Endothelial cell of umbilical vein (primary cell): ENCODE measurements around the gene STUM. TPM values are rescaled to one million over a fixed set of nuclear protein-coding genes. Genes with fewer than 3 reads are reported as not detected.

Experiments used
- BruUV-seq: library from RNA; stranded (reverse); fragments of 400-500 nt; replicated peaks from 2 replicates; lab custom pipeline; 2021; lab: Mats Ljungman, UMichigan
- CTCF ChIA-PET: fragments of 300-600, 350-600 bp; sonication (Branson Sonifier 250); formaldehyde crosslinking; loops from one replicate; lab custom pipeline; 2021; ENCODE audit warnings: antibody characterized with exemption, inconsistent platforms; lab: Charles Lee
- POLR2A ChIA-PET: fragments of 300-600, 350-600 bp; sonication (Branson Sonifier 250); formaldehyde crosslinking; loops from one replicate; lab custom pipeline; 2021; ENCODE audit warnings: antibody characterized with exemption, inconsistent platforms; lab: Charles Lee
- DNase-seq: peaks from one replicate; pipeline ENCODE4 v3.0.0-alpha.2; 2011; ENCODE audit warnings: low read depth, low spot score
- FAIRE-seq: peaks from 2 replicates; lab custom pipeline; 2011; peaks lifted over from hg19 to GRCh38; lab: Jason Lieb, UNC
- H2AFZ ChIP-seq: 2 replicates; pipeline ENCODE4 v1.6.0; 2012; ENCODE audit warnings: low read depth, low read length, control low read depth, inconsistent platforms
- H3K27ac ChIP-seq: 2 replicates; pipeline ENCODE4 v1.5.1; 2011; ENCODE audit warnings: low read depth, mild to moderate bottlenecking, control low read depth, low read length, moderate library complexity; ENCODE audit not compliant: insufficient read depth
- H3K27me3 ChIP-seq, 2 experiments: 2 replicates each; pipeline versions ENCODE4 v1.6.0 to v1.6.1; 2011; ENCODE audit warnings: low read length in 2 of 2, mixed read lengths in 1 of 2; ENCODE audit not compliant: control insufficient read depth in 2 of 2, insufficient read depth in 2 of 2
- H3K36me3 ChIP-seq, 2 experiments: 2 replicates in 1 of 2; 3 replicates in 1 of 2; pipeline ENCODE4 v1.5.1; 2011; ENCODE audit warnings: low read length in 2 of 2, mild to moderate bottlenecking in 1 of 2, moderate library complexity in 1 of 2; ENCODE audit not compliant: control insufficient read depth in 2 of 2, insufficient read depth in 2 of 2; ENCODE audit errors: extremely low read depth in 1 of 2
- H3K4me1 ChIP-seq: 3 replicates; pipeline ENCODE4 v1.5.1; 2011; ENCODE audit warnings: mild to moderate bottlenecking, low read length; ENCODE audit not compliant: control insufficient read depth, insufficient read depth; ENCODE audit errors: extremely low read depth
- H3K4me2 ChIP-seq: 2 replicates; pipeline ENCODE4 v1.6.1; 2011; ENCODE audit warnings: low read length, control low read depth, mixed read lengths; ENCODE audit not compliant: insufficient read depth
- H3K4me3 ChIP-seq, 3 experiments: fragments of 200-600 bp in 1 of 3; sonication (generic), shearing (Covaris generic) in 1 of 3; replicated peaks in 1 of 3; 2 replicates each; pipeline ENCODE4 v1.5.1; 2011 to 2016; ENCODE audit warnings: control low read depth in 3 of 3, low read length in 3 of 3, mild to moderate bottlenecking in 2 of 3, inconsistent platforms in 1 of 3, low read depth in 1 of 3, moderate library complexity in 1 of 3; ENCODE audit not compliant: insufficient read depth in 1 of 3
- H3K79me2 ChIP-seq: 2 replicates; pipeline ENCODE4 v1.6.0; 2012; ENCODE audit warnings: low read length, inconsistent platforms; ENCODE audit not compliant: control insufficient read depth, insufficient read depth
- H3K9ac ChIP-seq: replicated peaks from 2 replicates; pipeline ENCODE3; 2011; ENCODE audit warnings: low read length, control low read depth; ENCODE audit not compliant: insufficient read depth; ENCODE audit errors: extremely low read depth
- H3K9me1 ChIP-seq: replicated peaks from 3 replicates; pipeline ENCODE4 v1.6.0; 2011; ENCODE audit warnings: mild to moderate bottlenecking, low read length; ENCODE audit not compliant: control insufficient read depth, insufficient read depth; ENCODE audit errors: extremely low read depth
- H3K9me3 ChIP-seq: replicated peaks from 2 replicates; pipeline ENCODE4 v1.5.1; 2012; ENCODE audit warnings: low read length, inconsistent platforms; ENCODE audit not compliant: control insufficient read depth, insufficient read depth
- H4K20me1 ChIP-seq: replicated peaks from 2 replicates; pipeline ENCODE3; 2011; ENCODE audit warnings: mild to moderate bottlenecking, low read length; ENCODE audit not compliant: control insufficient read depth, insufficient read depth; ENCODE audit errors: extremely low read depth
- EZH2 ChIP-seq: IDR thresholded peaks from 2 replicates; pipeline ENCODE4 v1.6.1; 2012; ENCODE audit warnings: borderline replicate concordance, low read depth, mild to moderate bottlenecking, moderate library complexity, low read length, inconsistent platforms; ENCODE audit not compliant: severe bottlenecking
- FOS ChIP-seq: IDR thresholded peaks from 2 replicates; pipeline ENCODE4 v1.6.1; 2011; ENCODE audit warnings: mild to moderate bottlenecking, low read length, moderate library complexity, borderline replicate concordance; ENCODE audit not compliant: insufficient read depth
- GATA2 ChIP-seq: IDR thresholded peaks from 2 replicates; pipeline ENCODE4 v1.7.0; 2011; ENCODE audit warnings: low read depth, mild to moderate bottlenecking, moderate library complexity, mixed read lengths, low read length; ENCODE audit not compliant: insufficient read length, insufficient read depth
- JUN ChIP-seq: IDR thresholded peaks from 2 replicates; pipeline ENCODE4 v1.6.1; 2011; ENCODE audit warnings: borderline replicate concordance, low read depth; ENCODE audit not compliant: insufficient read length, insufficient read depth
- MAX ChIP-seq: IDR thresholded peaks from 2 replicates; pipeline ENCODE4 v1.6.1; 2011; ENCODE audit not compliant: insufficient read depth, insufficient read length
- MYC ChIP-seq: IDR thresholded peaks from one replicate; pipeline ENCODE4 v1.6.1; 2011; ENCODE audit warnings: mild to moderate bottlenecking, low read depth, low read length
- POLR2A ChIP-seq: IDR thresholded peaks from 2 replicates; pipeline ENCODE4 v1.6.1; 2012; ENCODE audit warnings: low read depth, mild to moderate bottlenecking, control low read depth, low read length
- POLR2AphosphoS5 ChIP-seq: IDR thresholded peaks from 2 replicates; pipeline ENCODE4 v1.6.1; 2012; ENCODE audit warnings: low read depth, mild to moderate bottlenecking, control low read depth, low read length, moderate library complexity; ENCODE audit not compliant: insufficient read depth
- dilution Hi-C: fragments of 300-500 bp; cut with MboI; formaldehyde crosslinking; loops from one replicate; pipeline ENCODE4 v1.15.0; 2019; ENCODE audit warnings: low sequenced_read_pairs; ENCODE audit not compliant: extremely low pct_ligation_motif_present
- intact Hi-C: fragments of 100-400 bp; cut with micrococcal nuclease; formaldehyde crosslinking; loops from one replicate; pipeline ENCODE4 v1.10.0; 2022
- polyA plus RNA-seq, 4 experiments: library from polyadenylated mRNA; depleted of rRNA in 3 of 4; stranded (reverse) in 3 of 4; unstranded in 1 of 4; fragments of >200 nt; gene quantifications; 2 replicates each; pipeline versions ENCODE4 v1.2.1 to v1.2.3, GENCODE V29; 2011 to 2012; ENCODE audit warnings: missing spikeins in 1 of 4
- total RNA-seq: library from RNA; stranded (reverse); gene quantifications from 2 replicates; pipeline ENCODE4 v1.2.3, GENCODE V29; 2021
- TF ChIP-seq, protein P1 (sequence below), 2 donors: IDR thresholded peaks; 1 replicate in 1 of 2; 2 replicates in 1 of 2; pipeline ENCODE4 v1.5.1; 2011; ENCODE audit warnings: low read length in 2 of 2, mild to moderate bottlenecking in 2 of 2, moderate library complexity in 2 of 2, control low read depth in 1 of 2, inconsistent platforms in 1 of 2, low read depth in 1 of 2; ENCODE audit not compliant: insufficient read depth in 1 of 2; ENCODE audit errors: extremely low read depth in 1 of 2

STUM gene
- total and polyA plus RNA-seq, 2 donors (not counting 3 experiments of a cell fraction or from before 2014, with no cell fraction given) = not detected

DNA sequence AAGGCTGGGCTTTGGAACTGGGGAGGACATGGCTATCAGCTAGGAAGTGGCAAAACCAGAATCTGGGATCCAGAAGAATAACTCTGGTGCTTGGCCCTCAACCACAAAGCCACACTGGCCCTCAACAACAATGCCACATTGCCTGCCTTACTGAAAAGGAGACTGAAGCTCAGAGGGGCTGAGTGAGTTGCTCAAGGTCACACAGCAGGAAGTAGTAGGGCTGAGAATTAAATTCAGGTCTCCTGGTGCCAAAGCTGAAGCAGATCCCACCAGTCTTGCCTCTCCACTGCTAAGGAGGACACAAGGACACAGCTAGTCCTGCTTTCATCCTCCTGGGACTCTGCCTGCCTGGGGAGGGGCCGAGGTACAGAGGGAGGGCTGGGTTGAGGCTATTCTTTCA is 29.4 kb upstream of the STUM start:
- Histone ChIP-seq H3K79me2 (no peaks in the 10 kb centered on the region), H3K9me3 (no peaks in the 10 kb centered on the region), H3K4me2 (no peak overlapping the region), H2AFZ (no peak overlapping the region), H3K9me1 (no peaks in the 10 kb centered on the region), H4K20me1 (no peaks in the 10 kb centered on the region), H3K36me3 (no peaks in the 10 kb centered on the region), H3K27ac (no peak overlapping the region), H3K9ac (no peak overlapping the region), H3K4me1 (no peaks in the 10 kb centered on the region), H3K27me3 (peaks cover 2 to 5% of the 10 kb centered on the region in 2 experiments), H3K4me3 (no peak overlapping the region)
- dilution Hi-C loops (no loop called here), intact Hi-C loops (no loop called here)
- TF ChIP-seq MAX (no peak), JUN (no peak), MYC (no peak), POLR2AphosphoS5 (no peak), POLR2A (no peak), EZH2 (no peak), GATA2 (no peak), FOS (no peak)
- TF ChIP-seq, protein P1, sequence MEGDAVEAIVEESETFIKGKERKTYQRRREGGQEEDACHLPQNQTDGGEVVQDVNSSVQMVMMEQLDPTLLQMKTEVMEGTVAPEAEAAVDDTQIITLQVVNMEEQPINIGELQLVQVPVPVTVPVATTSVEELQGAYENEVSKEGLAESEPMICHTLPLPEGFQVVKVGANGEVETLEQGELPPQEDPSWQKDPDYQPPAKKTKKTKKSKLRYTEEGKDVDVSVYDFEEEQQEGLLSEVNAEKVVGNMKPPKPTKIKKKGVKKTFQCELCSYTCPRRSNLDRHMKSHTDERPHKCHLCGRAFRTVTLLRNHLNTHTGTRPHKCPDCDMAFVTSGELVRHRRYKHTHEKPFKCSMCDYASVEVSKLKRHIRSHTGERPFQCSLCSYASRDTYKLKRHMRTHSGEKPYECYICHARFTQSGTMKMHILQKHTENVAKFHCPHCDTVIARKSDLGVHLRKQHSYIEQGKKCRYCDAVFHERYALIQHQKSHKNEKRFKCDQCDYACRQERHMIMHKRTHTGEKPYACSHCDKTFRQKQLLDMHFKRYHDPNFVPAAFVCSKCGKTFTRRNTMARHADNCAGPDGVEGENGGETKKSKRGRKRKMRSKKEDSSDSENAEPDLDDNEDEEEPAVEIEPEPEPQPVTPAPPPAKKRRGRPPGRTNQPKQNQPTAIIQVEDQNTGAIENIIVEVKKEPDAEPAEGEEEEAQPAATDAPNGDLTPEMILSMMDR (IDR thresholded peaks at IDR 0.05; ENCODE audit: extremely low read depth in 1 of 2, insufficient read depth in 1 of 2, low read depth in 1 of 2, low read length in 2 of 2) = no peak
- ChIA-PET POLR2A (no interaction called here), CTCF (no interaction called here)
- BruUV-seq = no TSS peak
- FAIRE-seq (no peak), DNase-seq (no peak)
